Measurements from ENCODE around the gene F11.
"Not testable (repeated sequence)": the region's sequence is repeated elsewhere in the genome, so short reads cannot be mapped to it uniquely, and the experiment has no call there.

GRCh38 chr4:186324660-186325059 is 58.7 kb downstream of the F11 start:
- TF ChIP-seq CTCF, EZH2phosphoT487 (IDR thresholded peaks at IDR 0.05): not testable (repeated sequence)
